GM12878 (cell line): Measurements from ENCODE around the gene NLGN1.

Source experiments
- CBFB ChIP-seq: IDR thresholded peaks from 2 replicates; pipeline ENCODE4 v1.6.1; 2016; ENCODE audit warnings: antibody characterized with exemption, low read depth
- CREB1 ChIP-seq: IDR thresholded peaks from 2 replicates; pipeline ENCODE4 v1.6.1; 2012; ENCODE audit warnings: low read depth, mild to moderate bottlenecking, inconsistent platforms
- EZH2 ChIP-seq: IDR thresholded peaks from 2 replicates; pipeline ENCODE4 v1.6.1; 2012; ENCODE audit warnings: low read depth, mild to moderate bottlenecking, control low read depth, inconsistent platforms, low read length, borderline replicate concordance; ENCODE audit not compliant: control insufficient read depth
- MEF2B ChIP-seq: fragments of 450-650 bp; IDR thresholded peaks from 2 replicates; pipeline ENCODE4 v1.6.1; 2018; ENCODE audit warnings: mild to moderate bottlenecking, moderate library complexity; ENCODE audit not compliant: partially characterized antibody, poor library complexity, severe bottlenecking
- TF ChIP-seq, protein P1 (sequence below), 3 experiments: IDR thresholded peaks in 2 of 3; conservative IDR thresholded peaks in 1 of 3; 2 replicates each; pipeline ENCODE4 v1.5.1; 2011; ENCODE audit warnings: low read depth in 3 of 3, low read length in 3 of 3, mild to moderate bottlenecking in 3 of 3, control low read depth in 2 of 3, moderate library complexity in 2 of 3, inconsistent platforms in 1 of 3, mixed read lengths in 1 of 3; ENCODE audit not compliant: control insufficient read depth in 2 of 3, insufficient read depth in 1 of 3; ENCODE audit errors: extremely low read depth in 1 of 3

DNA sequence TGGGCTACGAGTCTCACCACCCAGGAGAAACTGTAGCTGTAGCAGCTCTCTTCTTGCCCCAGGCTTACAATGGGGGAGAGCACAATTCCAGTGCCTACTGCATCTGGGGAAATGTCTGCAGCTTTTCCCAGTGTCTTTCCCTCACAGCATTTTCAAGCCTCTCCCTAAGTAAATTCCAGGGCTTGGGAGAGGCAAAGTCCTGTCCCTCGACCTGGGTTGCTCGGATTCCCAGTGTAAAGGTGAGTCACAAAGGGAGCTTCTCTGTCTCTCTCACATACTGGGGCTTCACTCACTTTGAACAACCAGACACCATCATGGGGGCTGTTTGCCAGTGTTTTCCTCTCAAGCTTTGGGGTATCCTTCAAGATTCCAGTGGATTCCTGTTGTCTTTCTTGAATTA is 772.2 kb downstream of the NLGN1 start:
- TF ChIP-seq CBFB (no peak), MEF2B (no peak), EZH2 (no peak), CREB1 (no peak)
- TF ChIP-seq, protein P1, sequence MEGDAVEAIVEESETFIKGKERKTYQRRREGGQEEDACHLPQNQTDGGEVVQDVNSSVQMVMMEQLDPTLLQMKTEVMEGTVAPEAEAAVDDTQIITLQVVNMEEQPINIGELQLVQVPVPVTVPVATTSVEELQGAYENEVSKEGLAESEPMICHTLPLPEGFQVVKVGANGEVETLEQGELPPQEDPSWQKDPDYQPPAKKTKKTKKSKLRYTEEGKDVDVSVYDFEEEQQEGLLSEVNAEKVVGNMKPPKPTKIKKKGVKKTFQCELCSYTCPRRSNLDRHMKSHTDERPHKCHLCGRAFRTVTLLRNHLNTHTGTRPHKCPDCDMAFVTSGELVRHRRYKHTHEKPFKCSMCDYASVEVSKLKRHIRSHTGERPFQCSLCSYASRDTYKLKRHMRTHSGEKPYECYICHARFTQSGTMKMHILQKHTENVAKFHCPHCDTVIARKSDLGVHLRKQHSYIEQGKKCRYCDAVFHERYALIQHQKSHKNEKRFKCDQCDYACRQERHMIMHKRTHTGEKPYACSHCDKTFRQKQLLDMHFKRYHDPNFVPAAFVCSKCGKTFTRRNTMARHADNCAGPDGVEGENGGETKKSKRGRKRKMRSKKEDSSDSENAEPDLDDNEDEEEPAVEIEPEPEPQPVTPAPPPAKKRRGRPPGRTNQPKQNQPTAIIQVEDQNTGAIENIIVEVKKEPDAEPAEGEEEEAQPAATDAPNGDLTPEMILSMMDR (IDR thresholded peaks at IDR 0.05 in 2 of 3, conservative IDR thresholded peaks at IDR 0.05 in 1 of 3; ENCODE audit: control insufficient read depth in 2 of 3, extremely low read depth in 1 of 3, insufficient read depth in 1 of 3, low read depth in 3 of 3, low read length in 3 of 3) = no peak
